K562 (cell line): ENCODE measurements around the gene TRMT2A. TPM values are rescaled to one million over a fixed set of nuclear protein-coding genes. Genes with fewer than 3 reads are reported as not detected.

Experiments
- REST ChIP-seq, 2 experiments: fragments of 450-650 bp; formaldehyde crosslinking in 1 of 2; IDR thresholded peaks; 2 replicates each; pipeline versions ENCODE4 v1.4.0 to v1.6.1; 2014 to 2020; ENCODE audit warnings: mild to moderate bottlenecking in 2 of 2, borderline replicate concordance in 1 of 2, low read depth in 1 of 2
- SOX6 ChIP-seq: fragments of 450-650 bp; IDR thresholded peaks from 2 replicates; pipeline ENCODE4 v1.6.1; 2014; ENCODE audit warnings: mild to moderate bottlenecking
- polyA plus RNA-seq, 8 experiments: library from polyadenylated mRNA; depleted of rRNA in 4 of 8; stranded (reverse) in 5 of 8; unstranded in 3 of 8; fragments of >200 nt; fragmentation: Nextera tagmentation in 2 of 8; fragmentation: Illumina TruSeq in 1 of 8; extraction: Ambion mirVana in 2 of 8; extraction: Trizol in 1 of 8; gene quantifications; 2 replicates each; pipeline versions ENCODE4 v1.2.1 to v1.2.3, GENCODE V29; 2011 to 2014; ENCODE audit warnings: inconsistent platforms in 1 of 8, missing spikeins in 1 of 8
- total RNA-seq, 7 experiments: library from RNA; depleted of rRNA in 6 of 7; stranded (reverse); fragments of >200 nt in 6 of 7; fragmentation: Illumina TruSeq in 2 of 7; extraction: Trizol in 2 of 7; gene quantifications; 2 replicates each; pipeline versions ENCODE4 v1.2.1 to v1.2.3, GENCODE V29; 2011 to 2021; ENCODE audit warnings: low replicate concordance in 1 of 7

Gene TRMT2A
- total and polyA plus RNA-seq, 9 of the 15 experiments (the other 6 are each of a cell fraction or from before 2014, with no cell fraction given): 1.6 to 265 (median 140) TPM

GRCh38 chr22:20066617-20067383, 50.2 kb downstream of the TRMT2A start (continued):
- no peak for TF ChIP-seq REST (IDR thresholded peaks at IDR 0.05; ENCODE audit: borderline replicate concordance)
- TF ChIP-seq REST (CRISPR knock-in tag; IDR thresholded peaks at IDR 0.05; ENCODE audit: low read depth): 0 out of 2 replicates have a peak, but pooled peaks have one; percentile 48
- no peak for TF ChIP-seq SOX6
- TF ChIP-seq, all 486 proteins: peak for 19
